BJ (cell line): ENCODE measurements around the gene ADARB1. TPM values are rescaled to one million over a fixed set of nuclear protein-coding genes. Genes with fewer than 3 reads are reported as not detected.

ENCODE experiments used
- CTCF ChIA-PET: fragments of 350-600 bp; formaldehyde crosslinking; extraction: SDS; loops from one replicate; lab custom pipeline; 2021; ENCODE audit warnings: antibody characterized with exemption, inconsistent platforms; lab: Yijun Ruan, JAX
- POLR2A ChIA-PET: fragments of 300-600 bp; sonication (Branson Sonifier 250); formaldehyde crosslinking; extraction: SDS; loops from one replicate; lab custom pipeline; 2021; ENCODE audit warnings: antibody characterized with exemption; lab: Charles Lee
- DNase-seq: peaks from one replicate; pipeline ENCODE4 v3.0.0-alpha.2; 2011; ENCODE audit warnings: low read depth
- H3K27me3 ChIP-seq: 2 replicates; pipeline ENCODE4 v1.6.0; 2011; ENCODE audit warnings: low read length; ENCODE audit not compliant: control insufficient read depth, insufficient read depth
- H3K36me3 ChIP-seq: 2 replicates; pipeline ENCODE4 v1.5.1; 2011; ENCODE audit warnings: low read length; ENCODE audit not compliant: control insufficient read depth, insufficient read depth
- H3K4me3 ChIP-seq: 2 replicates; pipeline ENCODE4 v1.5.1; 2011; ENCODE audit warnings: low read depth, mild to moderate bottlenecking, control low read depth, low read length
- CTCF ChIP-seq: IDR thresholded peaks from 2 replicates; pipeline ENCODE4 v1.5.1; 2011; ENCODE audit warnings: low read depth, mild to moderate bottlenecking, control low read depth, inconsistent platforms, low read length, moderate library complexity; ENCODE audit not compliant: insufficient read depth
- polyA plus RNA-seq: library from polyadenylated mRNA; depleted of rRNA; stranded (reverse); fragments of >200 nt; gene quantifications from 2 replicates; pipeline ENCODE4 v1.2.3, GENCODE V29; 2011

Gene ADARB1
- polyA plus RNA-seq, 1 experiment = 10.9 TPM

GRCh38 chr21:45078371-45078770 is 4.0 kb downstream of the ADARB1 start:
- CTCF ChIA-PET = interaction anchor here (1.0 to 4.5 kb wide), 5 partner anchors 12 to 129 kb away, joined by 3 to 22 read pairs (median 5); no protein-coding TSS in a partner anchor
- no peaks in the 10 kb centered on the region for H3K27me3 ChIP-seq
- no peak for DNase-seq
- POLR2A ChIA-PET = no interaction called here
- no peaks in the 10 kb centered on the region for H3K36me3 ChIP-seq
- no peak for TF ChIP-seq CTCF
- H3K4me3 ChIP-seq = no peak overlapping the region

- H3K4me3 ChIP-seq = no peak overlapping the region
- no peak for DNase-seq
- H3K36me3 ChIP-seq = no peaks in the 10 kb centered on the region
- no peaks in the 10 kb centered on the region for H3K27me3 ChIP-seq
- no peak for TF ChIP-seq CTCF
- ChIA-PET CTCF (interaction anchor here (1.3 to 4.5 kb wide), 4 partner anchors 21 to 130 kb away, joined by 3 to 22 read pairs (median 10); no protein-coding TSS in a partner anchor), POLR2A (no interaction called here)
Measured at GRCh38 chr21:45078877-45079281, 4.5 kb downstream of the ADARB1 start.

GRCh38 chr21:45079351-45079750 is 5.0 kb downstream of the ADARB1 start:
- H3K27me3 ChIP-seq = no peaks in the 10 kb centered on the region
- no peak for TF ChIP-seq CTCF
- DNase-seq = no peak
- H3K36me3 ChIP-seq = no peaks in the 10 kb centered on the region
- no peak overlapping the region for H3K4me3 ChIP-seq
- ChIA-PET POLR2A (no interaction called here), CTCF (interaction anchor here (1.3 to 4.5 kb wide), 4 partner anchors 20 to 130 kb away, joined by 3 to 22 read pairs (median 10); no protein-coding TSS in a partner anchor)

GRCh38 chr21:45080232-45080631 is 5.9 kb downstream of the ADARB1 start:
- TF ChIP-seq CTCF = no peak
- POLR2A ChIA-PET = no interaction called here
- no peaks in the 10 kb centered on the region for H3K36me3 ChIP-seq
- H3K4me3 ChIP-seq = no peak overlapping the region
- CTCF ChIA-PET = interaction anchor here (4.5 kb wide), 1 partner anchor 131 kb away, joined by 16 read pairs; no protein-coding TSS in a partner anchor
- H3K27me3 ChIP-seq = no peaks in the 10 kb centered on the region
- no peak for DNase-seq

GRCh38 chr21:45080639-45081414 is 6.4 kb downstream of the ADARB1 start:
- ChIA-PET CTCF (interaction anchor here (0.8 to 4.5 kb wide), 4 partner anchors 10 to 132 kb away, joined by 3 to 16 read pairs (median 5); no protein-coding TSS in a partner anchor), POLR2A (no interaction called here)
- Histone ChIP-seq H3K36me3 (no peaks in the 10 kb centered on the region), H3K27me3 (no peaks in the 10 kb centered on the region), H3K4me3 (no peak overlapping the region)
- DNase-seq = no peak
- no peak for TF ChIP-seq CTCF
